ENCODE results near the gene HTT.

HTT gene

GRCh38 chr4:3239998-3240920 is 165.8 kb downstream of the HTT start:
- DNase-seq = no peak

GRCh38 chr4:3240936-3241522 is 166.5 kb downstream of the HTT start:
- DNase-seq = no peak

GRCh38 chr4:3241898-3242524 is 167.5 kb downstream of the HTT start:
- no peak for DNase-seq

- no peak for DNase-seq
These were observed 168.8 kb downstream of the HTT start for GRCh38 chr4:3243136-3243780.

- no peak for DNase-seq
These were observed 169.5 kb downstream of the HTT start for GRCh38 chr4:3244002-3244401.

GRCh38 chr4:3244747-3245146 is 170.3 kb downstream of the HTT start:
- no peak for DNase-seq

GRCh38 chr4:3245676-3246075 is 171.2 kb downstream of the HTT start:
- DNase-seq = no peak

GRCh38 chr4:3246458-3247398 is 172.2 kb downstream of the HTT start:
- no peak for DNase-seq

GRCh38 chr4:3247399-3248177 is 173.1 kb downstream of the HTT start:
- no peak for DNase-seq

- no peak for DNase-seq
These were observed 173.6 kb downstream of the HTT start for GRCh38 chr4:3248178-3248480.

- no peak for DNase-seq
These were observed 174.6 kb downstream of the HTT start, which contains the start of gene MSANTD1 for GRCh38 chr4:3248811-3249661. Gene MSANTD1, plus strand, starts transcription at chr4:3249159. Its CDS starts 64 bp downstream, at chr4:3249223.

- no peak for DNase-seq
These were observed 175.4 kb downstream of the HTT start for GRCh38 chr4:3249711-3250437.

GRCh38 chr4:3250438-3250955 is 176.0 kb downstream of the HTT start:
- DNase-seq = no peak

GRCh38 chr4:3250956-3251690 is 176.6 kb downstream of the HTT start:
- DNase-seq = no peak

GRCh38 chr4:3251691-3252479 is 177.4 kb downstream of the HTT start:
- DNase-seq = no peak

GRCh38 chr4:3252480-3252828 is 178.0 kb downstream of the HTT start:
- no peak for DNase-seq

- no peak for DNase-seq
These were observed 178.6 kb downstream of the HTT start for GRCh38 chr4:3252831-3253641.

All from NCI-H1105 treated with DMSO at 0.1 percent for 48 hours (cell line).